HG03095 (cell line): ENCODE measurements around the gene EXOC2.
"Not testable (repeated sequence)": the region's sequence is repeated elsewhere in the genome, so short reads cannot be mapped to it uniquely, and the experiment has no call there.

Experiments used
- ATAC-seq: cut with Tn5 transposase; IDR thresholded peaks from one replicate; pipeline ENCODE4 v1.9.1; 2021; ENCODE audit warnings: moderate library complexity; ENCODE audit not compliant: unreplicated experiment

EXOC2 gene

GRCh38 chr6:593139-593906 lies 99.6 kb downstream of the EXOC2 start:
- ATAC-seq, result no peak

- ATAC-seq, result no peak
Observed at GRCh38 chr6:589090-589489, 103.8 kb downstream of the EXOC2 start.

GRCh38 chr6:586553-586952 lies 106.4 kb downstream of the EXOC2 start:
- ATAC-seq, result no peak

- no peak for ATAC-seq
Observed at GRCh38 chr6:583635-584034, 109.3 kb downstream of the EXOC2 start.

GRCh38 chr6:583116-583515 lies 109.8 kb downstream of the EXOC2 start:
- no peak for ATAC-seq

- ATAC-seq, result no peak
Observed at GRCh38 chr6:582370-582769, 110.6 kb downstream of the EXOC2 start.

GRCh38 chr6:579339-579738 lies 113.6 kb downstream of the EXOC2 start:
- ATAC-seq, result no peak

GRCh38 chr6:572596-573265 lies 120.2 kb downstream of the EXOC2 start:
- ATAC-seq, result no peak

- no peak for ATAC-seq
Observed at GRCh38 chr6:571892-572291, 121.0 kb downstream of the EXOC2 start.

- no peak for ATAC-seq
Observed at GRCh38 chr6:570825-571224, 122.1 kb downstream of the EXOC2 start.

- ATAC-seq, result no peak
Observed at GRCh38 chr6:568954-569523, 123.9 kb downstream of the EXOC2 start.

GRCh38 chr6:568085-568484 lies 124.9 kb downstream of the EXOC2 start:
- ATAC-seq, result no peak

- no peak for ATAC-seq
Observed at GRCh38 chr6:563863-564262, 129.1 kb downstream of the EXOC2 start.

GRCh38 chr6:562052-562676 lies 130.8 kb downstream of the EXOC2 start:
- ATAC-seq, result no peak

GRCh38 chr6:561335-561734 lies 131.6 kb downstream of the EXOC2 start:
- ATAC-seq, result not testable (repeated sequence)

GRCh38 chr6:558959-559358 lies 134.0 kb downstream of the EXOC2 start:
- no peak for ATAC-seq

GRCh38 chr6:558089-558488 lies 134.8 kb downstream of the EXOC2 start:
- ATAC-seq, result no peak

GRCh38 chr6:551829-552350 lies 141.0 kb downstream of the EXOC2 start:
- ATAC-seq, result no peak

GRCh38 chr6:551405-551804 lies 141.5 kb downstream of the EXOC2 start:
- no peak for ATAC-seq

- ATAC-seq, result no peak
Observed at GRCh38 chr6:549906-550305, 143.0 kb downstream of the EXOC2 start.

- ATAC-seq, result no peak
Observed at GRCh38 chr6:548517-548916, 144.4 kb downstream of the EXOC2 start.

GRCh38 chr6:548091-548490 lies 144.8 kb downstream of the EXOC2 start:
- ATAC-seq, result no peak
